ENCODE measurements around the gene ACTR8. TPM values are rescaled to one million over a fixed set of nuclear protein-coding genes. Genes with fewer than 3 reads are reported as not detected.

Gene ACTR8
- total and polyA plus RNA-seq, 2 of the 13 experiments (the other 11 are each of a cell fraction or from before 2014, with no cell fraction given), result 15.5 to 29.0 TPM

GRCh38 chr3:53899750-53900149 lies 17.8 kb upstream of the ACTR8 start:
- POLR2A ChIA-PET, result interaction anchor here (0.7 kb wide), 1 partner anchor 14 kb away, joined by 3 read pairs; no protein-coding TSS in a partner anchor
- ATAC-seq, result no peak
- no peak for DNase-seq (ENCODE audit: low spot score)

GRCh38 chr3:53892286-53892637 lies 10.3 kb upstream of the ACTR8 start:
- WGBS (ENCODE audit: low lambda C conversion rate), result 35% methylated on average over 4 of the region's 4 CpGs
- peak overlapping the region; percentile 92 for H3K9ac ChIP-seq (ENCODE audit: insufficient read depth, low read depth, low read length)
- no peak for ATAC-seq
- in situ Hi-C loops (cut with HindIII; ENCODE audit: extremely low pct_ligation_motif_present, low pct_unique_long_range_greater_than_20kb) (no loop called here), intact Hi-C loops (cut with micrococcal nuclease; ENCODE audit: unreplicated experiment) (no loop called here)
- no peaks in the 10 kb centered on the region for H3K9me3 ChIP-seq (ENCODE audit: low read length)
- peaks cover 26% of the 10 kb centered on the region for H3K4me1 ChIP-seq (ENCODE audit: insufficient read depth, low read length)
- H3K36me3 ChIP-seq (replicated peaks in 1 of 2; ENCODE audit: control insufficient read depth in 1 of 2, insufficient read depth in 2 of 2, low read length in 2 of 2), result peaks cover 0 to 11% of the 10 kb centered on the region in 2 experiments; a peak in 1 of 5 replicates
- TF ChIP-seq SNAPC2 (CRISPR knock-in tag; IDR thresholded peaks at IDR 0.05) (0 out of 2 replicates have a peak, but pooled peaks have one; percentile 13), HOXD1 (CRISPR knock-in tag; IDR thresholded peaks at IDR 0.05) (no peak), ARID2 (CRISPR knock-in tag; IDR thresholded peaks at IDR 0.05; ENCODE audit: borderline replicate concordance) (0 out of 2 replicates have a peak, but pooled peaks have one; percentile 35)
- H3K27me3 ChIP-seq (ENCODE audit: control insufficient read depth in 1 of 2, insufficient read depth in 2 of 2, low read length in 2 of 2), result no peaks in the 10 kb centered on the region; a peak in 1 of 5 replicates
- peaks cover 2% of the 10 kb centered on the region; the same call in 1 of the 2 replicates for H4K20me1 ChIP-seq (ENCODE audit: insufficient read depth, low read length)
- H3K4me2 ChIP-seq (ENCODE audit: low read depth, low read length), result peak overlapping the region; percentile 91
- BruUV-seq (replicated peaks), result TSS peak; percentile 95
- H2AFZ ChIP-seq (ENCODE audit: low read length), result peak overlapping the region; percentile 71
- peak; percentile 21 for FAIRE-seq
- CTCF ChIA-PET (ENCODE audit: low intra/inter-chr PET ratio, low total read pairs), result no interaction called here
- POLR2A ChIA-PET, result interaction anchor here (1.0 to 3.3 kb wide), 7 partner anchors 9 to 545 kb away, joined by 4 to 50 read pairs (median 5); partner anchors contain the start of genes ACTR8 and DCP1A
- DNase-seq (ENCODE audit: low spot score), result peak; percentile 2
- H3K79me2 ChIP-seq (ENCODE audit: insufficient read depth, low read length), result peaks cover 39% of the 10 kb centered on the region
- peak overlapping the region; percentile 50 to 97 (median 62) for H3K4me3 ChIP-seq (replicated peaks in 1 of 3; ENCODE audit: insufficient read depth in 1 of 3, low read depth in 2 of 3, low read length in 3 of 3)
- peak overlapping the region; percentile 79 for H3K27ac ChIP-seq (ENCODE audit: extremely low read length, insufficient read depth, low read length)

More at GRCh38 chr3:53899750-53900149, 17.8 kb upstream of the ACTR8 start:
- Histone ChIP-seq H3K36me3 (replicated peaks in 1 of 2; ENCODE audit: control insufficient read depth in 1 of 2, insufficient read depth in 2 of 2, low read length in 2 of 2) (no peaks in the 10 kb centered on the region), H3K4me3 (replicated peaks in 1 of 3; ENCODE audit: insufficient read depth in 1 of 3, low read depth in 2 of 3, low read length in 3 of 3) (no peak overlapping the region), H3K27me3 (ENCODE audit: control insufficient read depth in 1 of 2, insufficient read depth in 2 of 2, low read length in 2 of 2) (0 out of 5 replicates have a peak, but pooled peaks cover 0 to 4% of the 10 kb centered on the region in 2 experiments), H3K4me2 (ENCODE audit: low read depth, low read length) (no peak overlapping the region), H3K79me2 (ENCODE audit: insufficient read depth, low read length) (no peaks in the 10 kb centered on the region), H3K4me1 (ENCODE audit: insufficient read depth, low read length) (no peaks in the 10 kb centered on the region), H2AFZ (ENCODE audit: low read length) (no peak overlapping the region), H4K20me1 (ENCODE audit: insufficient read depth, low read length) (no peaks in the 10 kb centered on the region), H3K9me3 (ENCODE audit: low read length) (no peaks in the 10 kb centered on the region), H3K27ac (ENCODE audit: extremely low read length, insufficient read depth, low read length) (no peak overlapping the region), H3K9ac (ENCODE audit: insufficient read depth, low read depth, low read length) (no peak overlapping the region)
- intact Hi-C loops (cut with micrococcal nuclease; ENCODE audit: unreplicated experiment) (no loop called here), in situ Hi-C loops (cut with HindIII; ENCODE audit: extremely low pct_ligation_motif_present, low pct_unique_long_range_greater_than_20kb) (no loop called here)
- no TSS peak for BruUV-seq (replicated peaks)
- 6% methylated on average over 2 of the region's 2 CpGs for WGBS (ENCODE audit: low lambda C conversion rate)
- no peak for TF ChIP-seq ZNF772 (CRISPR knock-in tag; IDR thresholded peaks at IDR 0.05)
- FAIRE-seq, result no peak
- CTCF ChIA-PET (ENCODE audit: low intra/inter-chr PET ratio, low total read pairs), result no interaction called here

Data from HepG2 (cell line).